Esophagus mucosa (tissue), 1 donor: Measurements from ENCODE around the gene GTF3C6. TPM values are rescaled to one million over a fixed set of nuclear protein-coding genes. Genes with fewer than 3 reads are reported as not detected.
A peak's percentile ranks its signal among the peaks of the same experiment; 100 is the strongest.
"Not testable (repeated sequence)": the region's sequence is repeated elsewhere in the genome, so short reads cannot be mapped to it uniquely, and the experiment has no call there.

Experiments used
- ATAC-seq: fragments of 200-7000 bp; cut with Tn5 transposase; one replicate; pipeline ENCODE4 v1.9.1; 2020
- total RNA-seq: library from RNA; stranded (reverse); gene quantifications from one replicate; pipeline ENCODE4 v1.2.4, GENCODE V29; 2023
- donor health status: DM: yes; HTN: yes; CAD: no.

Gene GTF3C6
- total RNA-seq, 1 donor from 2014 or later, result 71.8 TPM

DNA sequence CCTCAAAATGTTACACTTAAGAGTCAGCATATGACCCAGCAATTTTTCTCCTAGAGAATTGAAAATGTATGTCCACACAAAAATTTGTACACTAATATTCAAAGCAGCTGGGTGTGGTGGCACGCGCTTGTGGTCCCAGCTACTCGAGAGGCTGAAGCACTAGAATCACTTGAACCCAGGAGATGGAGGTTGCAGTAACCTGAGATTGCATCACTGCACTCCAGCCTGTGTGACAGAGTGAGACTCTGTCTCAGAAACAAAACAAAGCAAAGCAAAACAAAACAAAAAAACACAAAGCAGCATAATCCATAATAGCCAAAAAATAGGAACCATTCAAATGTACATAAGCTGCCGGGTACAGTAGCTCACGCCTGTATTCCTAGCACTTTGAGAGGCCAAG lies 21.7 kb downstream of the GTF3C6 start:
- no peak for ATAC-seq

GRCh38 chr6:110980648-110981047 lies 22.1 kb downstream of the GTF3C6 start:
- no peak for ATAC-seq

DNA sequence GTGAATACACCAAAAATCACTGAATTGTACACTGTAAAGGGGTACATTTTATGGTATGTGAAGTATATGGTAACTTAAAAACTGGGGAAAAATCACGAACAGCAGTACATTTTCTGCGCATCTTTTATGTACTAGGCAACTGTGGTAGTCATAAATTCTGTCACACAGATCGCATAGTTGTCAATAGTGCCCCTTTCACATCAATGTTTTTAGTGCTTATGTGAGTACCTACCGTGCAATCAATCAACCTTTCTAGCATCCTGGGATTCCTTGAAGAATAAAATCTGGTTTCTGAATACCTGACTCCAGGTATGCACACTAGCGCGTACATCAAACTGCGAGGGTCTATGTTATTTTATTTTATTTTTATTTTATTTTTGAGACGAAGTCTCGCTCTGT lies 22.7 kb downstream of the GTF3C6 start:
- ATAC-seq, result no peak

- ATAC-seq, result no peak
These were observed 32.5 kb downstream of the GTF3C6 start for GRCh38 chr6:110990840-110991576.

DNA sequence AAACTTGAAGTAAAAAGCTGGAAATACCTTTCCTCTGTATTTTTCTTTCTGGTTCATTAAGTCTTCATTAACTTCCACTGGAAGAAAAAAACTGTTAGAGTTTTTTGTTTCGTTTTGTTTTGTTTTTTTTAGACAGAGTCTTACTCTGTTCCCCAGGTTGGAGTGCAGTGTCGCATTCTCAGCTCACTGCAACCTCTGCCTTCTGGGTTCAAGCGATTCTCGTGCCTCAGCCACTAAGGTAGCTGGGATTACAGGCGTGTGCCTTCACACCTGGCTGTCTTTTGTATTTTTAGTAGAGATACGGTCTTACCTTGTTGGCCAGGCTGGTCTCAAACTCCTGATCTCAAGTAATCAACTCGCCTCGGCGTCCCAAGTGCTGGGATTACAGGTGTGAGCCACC lies 38.2 kb downstream of the GTF3C6 start:
- ATAC-seq, result no peak

GRCh38 chr6:110999634-111000270 lies 41.2 kb downstream of the GTF3C6 start:
- ATAC-seq, result peak; percentile 44

DNA sequence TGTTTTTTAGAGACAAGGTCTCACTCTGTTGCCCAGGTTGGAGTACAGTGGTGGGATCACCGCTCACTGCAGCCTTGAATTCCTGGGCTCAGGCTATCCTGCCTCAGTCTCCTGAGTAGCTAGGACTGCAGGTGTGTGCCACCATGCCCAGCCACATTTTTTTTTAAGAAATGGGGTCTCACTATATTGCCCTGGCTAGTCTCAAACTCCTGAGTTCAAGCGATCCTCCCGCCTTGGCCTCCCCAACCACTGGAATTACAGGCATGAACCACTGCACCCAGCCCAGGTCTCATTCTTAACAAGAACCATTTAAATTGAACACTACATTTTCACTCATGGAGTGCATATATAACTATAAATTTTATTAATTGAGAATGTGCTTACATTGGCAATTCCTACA lies 43.8 kb downstream of the GTF3C6 start:
- ATAC-seq, result no peak

- peak; percentile 62 for ATAC-seq
These were observed 53.0 kb downstream of the GTF3C6 start for GRCh38 chr6:111011360-111012142.

DNA sequence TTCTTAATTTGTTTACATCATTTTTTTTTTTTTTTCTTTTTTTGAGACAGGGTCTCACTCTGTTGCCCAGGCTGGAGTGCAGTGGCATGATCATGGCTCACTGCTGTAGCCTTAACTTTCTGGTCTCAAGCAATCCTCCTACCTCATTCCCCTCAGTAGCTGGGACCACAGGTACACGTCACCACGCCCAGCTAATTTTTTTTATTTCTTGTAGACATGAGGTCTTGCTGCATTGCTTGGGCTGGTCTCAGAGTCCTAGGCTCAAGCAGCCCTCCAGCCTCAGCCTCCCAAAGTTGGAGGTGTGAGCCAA lies 53.6 kb downstream of the GTF3C6 start:
- no peak for ATAC-seq

DNA sequence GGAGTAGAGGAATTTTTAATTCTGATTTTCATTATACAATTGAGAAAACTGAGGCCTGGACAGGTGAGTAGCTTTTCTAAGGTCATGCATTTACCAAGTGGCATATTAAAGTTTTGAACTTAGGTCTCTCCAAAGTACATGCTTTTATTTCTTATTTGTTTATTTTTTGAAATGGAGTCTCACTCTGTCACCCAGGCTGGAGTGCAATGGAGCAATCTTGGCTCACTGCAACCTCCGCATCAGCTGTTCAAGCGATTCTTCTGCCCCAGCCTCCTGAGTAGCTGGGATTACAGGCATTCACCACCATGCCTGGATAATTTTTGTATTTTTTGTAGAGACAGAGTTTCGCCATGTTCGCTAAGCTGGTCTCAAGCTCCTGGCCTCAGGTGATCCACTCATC lies 54.0 kb downstream of the GTF3C6 start:
- not testable (repeated sequence) for ATAC-seq

DNA sequence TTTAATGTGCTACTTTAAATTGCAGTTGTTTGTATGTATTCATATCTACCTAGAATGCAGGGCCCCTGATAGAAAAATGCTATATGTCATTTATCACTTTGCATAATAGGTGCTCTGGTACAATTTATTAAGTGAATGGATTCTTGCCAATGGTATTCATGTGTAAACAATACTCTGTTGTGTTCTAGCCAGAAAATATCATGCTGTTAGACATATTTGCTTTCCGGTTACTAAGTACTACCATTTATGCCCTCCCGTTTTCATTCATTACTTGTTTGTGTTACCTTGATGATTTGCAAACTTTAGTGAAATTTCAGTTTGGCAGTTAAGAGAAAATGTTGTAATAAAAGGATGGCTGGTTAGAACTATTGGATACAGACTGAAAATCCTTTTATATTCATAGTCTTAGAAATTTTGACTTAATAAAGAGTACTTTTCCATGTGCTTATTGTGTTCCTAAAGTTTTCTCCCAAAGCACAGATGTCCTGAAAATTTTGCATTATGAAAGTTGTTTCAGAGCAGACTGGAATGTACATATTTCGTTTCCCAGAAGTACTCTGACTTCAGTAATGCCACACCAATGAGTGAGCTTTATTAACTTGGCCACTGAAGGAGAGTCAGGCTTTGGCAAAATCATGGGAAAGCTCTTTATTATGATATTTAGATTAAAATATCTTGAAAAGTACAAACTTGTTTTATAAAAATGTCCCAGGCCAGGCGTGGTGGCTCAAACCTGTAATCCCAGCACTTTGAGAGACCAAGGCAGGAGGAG lies 54.8 kb downstream of the GTF3C6 start:
- no peak for ATAC-seq

- no peak for ATAC-seq
These were observed 57.1 kb downstream of the GTF3C6 start for GRCh38 chr6:111015389-111016124.

GRCh38 chr6:111017241-111017640 lies 58.7 kb downstream of the GTF3C6 start:
- ATAC-seq, result not testable (repeated sequence)

Other genes starting within 250 kb of the GTF3C6 start
- gene CDK19, start 143.2 kb upstream of the GTF3C6 start, total RNA-seq, result 19.1 TPM
- 80.8 TPM for gene AMD1, start 83.9 kb upstream of the GTF3C6 start, total RNA-seq
- 19.8 TPM for gene RPF2, start 23.3 kb downstream of the GTF3C6 start, total RNA-seq
- gene SLC16A10, start 128.8 kb downstream of the GTF3C6 start, total RNA-seq, result 0.24 TPM